Mammary epithelial cell (primary cell): ENCODE results near the gene NELFB.

Source experiments
- EZH2 ChIP-seq: IDR thresholded peaks from 2 replicates; pipeline ENCODE4 v1.6.1; 2012; ENCODE audit warnings: low read length, inconsistent platforms, borderline replicate concordance
- TF ChIP-seq, protein P1 (sequence below), 2 donors: IDR thresholded peaks in 1 of 2; conservative IDR thresholded peaks in 1 of 2; 2 replicates each; pipeline ENCODE4 v1.5.1; 2011 to 2012; ENCODE audit warnings: inconsistent platforms in 2 of 2, low read length in 2 of 2, mild to moderate bottlenecking in 2 of 2, control low read depth in 1 of 2, low read depth in 1 of 2; ENCODE audit not compliant: insufficient read depth in 1 of 2; ENCODE audit errors: extremely low read depth in 1 of 2

DNA sequence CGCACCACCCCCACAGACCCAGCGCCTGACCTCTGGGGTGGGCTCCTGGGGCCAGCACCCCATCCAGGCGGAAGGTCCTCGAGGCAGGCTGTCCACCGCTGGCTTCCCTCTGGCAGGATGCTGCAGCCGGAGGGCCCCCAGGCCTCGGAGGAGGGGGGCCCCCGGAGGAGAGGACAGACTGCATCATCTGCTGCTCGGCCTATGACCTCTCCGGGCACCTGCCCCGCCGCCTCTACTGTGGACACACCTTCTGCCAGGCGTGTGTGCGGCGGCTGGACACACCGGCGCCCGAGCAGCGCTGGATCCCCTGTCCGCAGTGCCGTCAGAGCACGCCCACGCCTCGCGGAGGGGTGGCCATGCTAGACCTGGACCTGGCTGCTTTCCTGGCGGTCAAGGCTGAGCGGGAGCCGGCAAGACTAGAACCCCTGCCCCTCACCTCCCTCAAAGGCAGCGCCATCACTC is 26.6 kb upstream of the NELFB start:
- TF ChIP-seq, protein P1, sequence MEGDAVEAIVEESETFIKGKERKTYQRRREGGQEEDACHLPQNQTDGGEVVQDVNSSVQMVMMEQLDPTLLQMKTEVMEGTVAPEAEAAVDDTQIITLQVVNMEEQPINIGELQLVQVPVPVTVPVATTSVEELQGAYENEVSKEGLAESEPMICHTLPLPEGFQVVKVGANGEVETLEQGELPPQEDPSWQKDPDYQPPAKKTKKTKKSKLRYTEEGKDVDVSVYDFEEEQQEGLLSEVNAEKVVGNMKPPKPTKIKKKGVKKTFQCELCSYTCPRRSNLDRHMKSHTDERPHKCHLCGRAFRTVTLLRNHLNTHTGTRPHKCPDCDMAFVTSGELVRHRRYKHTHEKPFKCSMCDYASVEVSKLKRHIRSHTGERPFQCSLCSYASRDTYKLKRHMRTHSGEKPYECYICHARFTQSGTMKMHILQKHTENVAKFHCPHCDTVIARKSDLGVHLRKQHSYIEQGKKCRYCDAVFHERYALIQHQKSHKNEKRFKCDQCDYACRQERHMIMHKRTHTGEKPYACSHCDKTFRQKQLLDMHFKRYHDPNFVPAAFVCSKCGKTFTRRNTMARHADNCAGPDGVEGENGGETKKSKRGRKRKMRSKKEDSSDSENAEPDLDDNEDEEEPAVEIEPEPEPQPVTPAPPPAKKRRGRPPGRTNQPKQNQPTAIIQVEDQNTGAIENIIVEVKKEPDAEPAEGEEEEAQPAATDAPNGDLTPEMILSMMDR (conservative IDR thresholded peaks at IDR 0.05 in 1 of 2, IDR thresholded peaks at IDR 0.05 in 1 of 2; ENCODE audit: extremely low read depth in 1 of 2, insufficient read depth in 1 of 2, low read depth in 1 of 2, low read length in 2 of 2): no peak
- no peak for TF ChIP-seq EZH2
